ENCODE measurements around the gene DDX25.
A peak's percentile ranks its signal among the peaks of the same experiment; 100 is the strongest.

Gene DDX25

DNA sequence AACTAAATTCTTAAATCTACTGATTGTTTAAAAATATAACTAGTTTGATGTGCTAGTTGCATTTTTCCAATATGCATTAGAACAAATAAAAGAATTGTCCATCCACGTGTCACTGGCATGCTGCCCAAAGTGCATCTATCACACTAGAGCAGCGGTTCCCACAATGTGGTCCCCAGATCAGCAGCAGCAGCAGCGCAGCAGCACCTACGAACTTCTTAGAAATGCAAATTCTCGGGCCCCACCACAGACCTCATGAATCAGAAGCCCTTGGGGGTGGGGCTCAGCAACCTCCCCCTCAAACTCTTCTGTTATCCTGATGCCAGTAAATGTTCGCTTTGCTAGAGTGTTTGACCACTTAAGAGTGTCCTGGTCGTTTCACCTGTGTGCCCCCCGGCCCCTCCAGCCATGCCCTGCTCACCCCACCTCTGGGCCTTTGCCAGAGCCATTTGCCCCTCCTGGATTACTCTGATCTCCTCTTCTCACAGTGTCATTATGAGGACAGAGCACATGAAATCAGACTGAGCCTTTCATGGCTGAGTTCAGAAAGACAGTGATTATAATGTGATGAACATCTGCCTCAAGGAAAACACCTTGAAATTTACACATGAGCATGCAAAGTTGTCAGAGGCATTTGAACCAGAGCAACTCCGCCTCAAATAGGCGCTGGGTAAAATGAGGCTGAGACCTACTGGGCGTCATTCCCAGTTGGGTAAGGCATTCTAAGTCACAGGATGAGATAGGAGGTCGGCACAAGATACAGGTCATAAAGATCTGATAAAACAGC lies 28.9 kb downstream of the DDX25 start:
- no peak for DNase-seq (ENCODE audit: insufficient read length, low spot score)

DNA sequence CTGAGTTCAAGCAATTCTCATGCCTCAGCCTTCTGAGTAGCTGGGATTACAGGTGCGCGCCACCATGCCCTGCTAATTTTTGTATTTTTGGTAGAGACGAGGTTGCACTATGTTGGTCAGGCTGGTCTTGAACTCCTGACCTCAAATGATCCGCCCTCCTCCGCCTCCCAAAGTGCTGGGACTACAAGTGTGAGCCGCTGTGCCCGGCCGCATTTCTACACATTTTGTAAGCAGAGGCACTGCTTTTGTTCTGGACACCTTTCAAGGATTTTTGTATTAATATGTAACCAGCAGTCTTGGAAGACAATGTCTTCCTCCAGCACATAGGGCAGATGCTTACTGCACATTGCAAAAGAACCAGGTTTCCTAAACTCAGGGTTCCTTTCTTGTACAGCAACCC lies 30.2 kb downstream of the DDX25 start:
- FAIRE-seq = no peak
- DNase-seq (ENCODE audit: insufficient read length, low spot score) = no peak

More for the DNA sequence above, 28.9 kb downstream of the DDX25 start:
- FAIRE-seq = no peak

DNA sequence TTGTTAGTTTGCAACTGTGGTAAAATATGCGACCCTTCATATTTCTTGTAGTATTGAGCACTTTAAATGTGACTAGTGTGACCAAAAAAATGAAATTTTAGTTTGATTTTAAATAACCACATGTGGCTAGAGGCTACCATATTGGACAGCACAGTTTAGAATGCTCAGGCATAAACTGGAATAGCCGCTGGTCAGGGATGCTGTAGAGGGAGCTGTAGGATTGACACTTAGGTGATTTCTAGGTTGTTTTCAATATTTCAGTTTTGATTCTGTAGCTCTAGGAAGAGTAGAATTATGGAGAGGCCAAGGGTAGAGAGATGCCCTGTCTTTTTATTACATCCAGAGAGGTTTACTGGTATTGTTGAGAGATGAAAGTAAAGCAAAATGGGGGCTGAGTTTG lies 30.7 kb downstream of the DDX25 start:
- DNase-seq (ENCODE audit: insufficient read length, low spot score) = no peak
- no peak for FAIRE-seq

DNA sequence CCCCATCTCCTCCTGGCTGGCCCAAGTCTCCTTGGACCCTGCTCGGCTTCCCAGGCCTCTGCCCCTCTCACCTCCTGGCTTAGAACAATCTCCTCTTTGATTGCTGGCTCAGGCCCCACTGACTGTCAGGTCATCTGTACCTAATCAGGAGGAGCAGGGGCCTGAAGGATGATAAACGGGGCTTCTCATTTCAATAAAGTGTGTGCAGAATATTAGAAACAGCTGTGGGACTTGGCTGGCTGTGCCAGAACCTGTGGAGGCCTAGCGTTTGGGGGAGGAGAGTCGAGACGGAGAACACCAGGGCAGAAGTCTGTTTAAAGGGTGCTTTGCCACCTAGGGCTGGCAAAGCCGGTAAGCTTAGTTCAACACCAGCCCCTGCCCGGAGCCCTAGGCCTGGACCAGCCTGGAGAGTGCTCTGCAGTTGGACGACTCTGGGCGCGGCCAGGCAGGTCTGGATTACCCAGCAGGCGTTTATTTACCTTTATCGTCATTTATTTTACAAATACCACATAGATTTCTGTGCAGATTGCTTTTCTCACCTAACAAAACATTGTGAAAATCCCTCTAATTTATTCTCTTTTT lies 31.4 kb downstream of the DDX25 start:
- DNase-seq (ENCODE audit: insufficient read length, low spot score) = no peak

DNA sequence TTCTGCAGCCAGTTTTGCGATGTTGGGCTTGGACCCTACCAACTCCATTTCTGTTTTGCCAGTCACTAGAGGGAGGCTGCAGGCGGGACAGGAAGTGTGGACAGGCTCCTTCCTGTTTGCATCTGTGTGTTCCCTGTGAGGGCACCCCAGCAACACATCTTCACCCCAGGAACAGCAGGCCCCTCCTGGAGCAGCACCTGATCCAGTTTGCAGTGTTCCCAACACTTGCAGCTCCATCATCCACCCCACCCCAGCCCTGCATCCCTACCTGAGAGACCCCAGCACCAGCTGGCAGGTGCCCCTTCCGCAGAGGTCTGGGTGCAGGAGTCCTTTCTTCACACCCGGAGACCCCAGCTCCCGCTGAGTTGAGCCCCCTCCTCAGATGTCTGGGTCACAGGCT lies 34.1 kb downstream of the DDX25 start:
- no peak for DNase-seq (ENCODE audit: insufficient read length, low spot score)
- FAIRE-seq = no peak

More for the DNA sequence above, 31.4 kb downstream of the DDX25 start:
- FAIRE-seq = no peak

DNA sequence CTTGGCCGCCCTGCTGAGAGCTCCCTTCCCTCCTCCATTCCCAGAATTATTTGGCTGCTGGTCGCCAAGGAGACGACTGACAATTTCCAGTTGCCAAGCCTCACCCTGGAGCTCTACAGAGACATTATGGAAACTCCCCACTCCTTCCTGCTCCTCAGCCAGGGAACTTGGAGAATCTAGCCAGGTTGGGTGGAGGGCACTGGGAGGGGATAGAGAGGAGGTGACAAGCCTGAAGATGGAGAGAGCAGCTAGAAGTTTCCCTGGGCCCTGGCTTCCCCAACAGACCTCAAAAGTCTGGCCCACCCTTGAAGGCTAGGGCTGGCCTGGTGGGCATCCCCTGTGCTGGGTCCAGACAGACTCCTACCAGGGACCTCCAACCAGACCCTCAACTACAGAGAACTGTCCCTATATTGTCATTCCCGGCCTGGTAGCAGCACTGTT lies 34.8 kb downstream of the DDX25 start:
- DNase-seq (ENCODE audit: insufficient read length, low spot score) = no peak
- no peak for FAIRE-seq

DNA sequence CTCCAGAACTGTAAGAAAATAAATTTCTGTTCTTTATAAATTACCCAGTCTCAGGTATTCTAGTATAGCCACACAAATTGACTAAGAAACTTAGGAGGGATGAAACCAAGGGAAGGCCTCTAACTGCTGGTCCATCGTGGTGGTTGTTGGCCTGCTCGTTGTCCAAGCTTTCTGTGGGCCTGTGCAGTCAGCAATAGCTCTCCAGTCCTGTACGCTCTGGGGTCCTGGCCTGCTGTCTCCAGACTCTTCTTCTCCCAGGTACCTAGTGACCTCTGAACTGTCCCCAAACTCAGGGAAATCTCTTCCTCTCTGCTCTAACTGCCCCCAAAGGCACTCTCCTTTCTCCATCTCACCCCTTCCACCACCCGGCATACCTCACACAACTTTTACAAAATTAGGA lies 35.8 kb downstream of the DDX25 start:
- FAIRE-seq (no peak), DNase-seq (ENCODE audit: insufficient read length, low spot score) (no peak)

DNA sequence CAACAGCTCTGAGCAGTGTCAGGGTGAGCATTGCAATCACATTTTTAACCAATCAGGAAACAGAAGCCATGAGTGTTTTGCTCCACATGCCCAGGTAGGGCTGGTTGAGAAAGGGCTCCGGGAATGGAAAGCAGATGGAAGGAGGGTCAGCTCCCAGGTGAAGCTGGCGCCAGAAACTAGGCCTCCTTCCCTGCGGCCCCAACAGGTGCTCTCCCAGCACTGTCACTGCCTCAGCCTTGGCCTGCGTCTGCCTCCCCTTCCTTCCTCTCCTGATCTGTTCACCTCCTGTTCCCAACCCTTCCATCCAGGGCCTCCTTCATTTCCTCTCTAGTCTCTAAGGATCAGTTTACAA lies 36.9 kb downstream of the DDX25 start:
- no peak for DNase-seq (ENCODE audit: insufficient read length, low spot score)
- no peak for FAIRE-seq

DNA sequence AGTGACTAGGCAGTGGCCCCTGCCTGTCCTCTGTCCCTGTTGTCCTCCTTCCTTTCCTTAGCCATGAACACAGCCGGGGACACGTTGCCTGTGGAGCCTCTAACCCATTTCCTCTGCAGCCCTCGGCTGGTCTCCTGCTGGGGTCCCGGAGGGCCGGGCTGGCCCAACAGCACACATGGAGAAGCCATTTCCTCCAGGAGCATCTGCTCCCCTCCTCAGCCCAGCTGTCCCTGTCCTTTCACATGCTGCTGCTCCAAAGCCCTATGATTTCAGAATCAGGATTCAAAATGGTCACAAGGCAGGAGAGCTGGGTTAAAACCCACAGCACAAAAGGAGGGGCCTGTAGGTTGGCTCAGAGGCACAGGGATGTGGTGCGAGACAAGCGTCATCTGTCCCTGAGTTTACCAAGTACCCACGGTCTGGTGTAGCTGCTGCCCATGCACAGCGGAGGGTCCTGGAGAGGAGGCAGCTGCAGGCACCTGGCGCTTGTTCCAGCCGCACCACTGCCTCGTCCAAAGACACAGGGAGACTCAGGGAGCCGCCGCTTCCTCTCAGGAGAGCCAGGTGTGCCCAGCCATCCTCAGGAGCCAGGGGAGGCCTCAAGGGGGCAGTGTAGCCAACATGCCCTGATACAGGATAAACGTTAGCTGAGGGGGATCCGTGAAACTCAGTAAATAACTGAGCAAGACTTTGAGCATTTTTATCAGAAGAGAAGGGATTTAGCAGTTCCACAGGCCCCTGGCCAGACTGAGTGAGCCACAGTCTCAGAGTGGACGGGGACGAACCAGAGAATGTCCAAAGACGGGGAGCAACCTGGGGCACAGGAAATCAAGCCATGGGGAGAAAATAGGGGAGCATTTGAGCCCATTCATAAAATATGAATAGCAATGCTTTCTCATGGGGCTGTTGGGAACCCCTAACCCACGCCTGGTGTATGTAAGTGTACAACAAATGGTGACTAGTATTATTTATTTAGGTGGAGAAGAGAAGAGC lies 37.6 kb downstream of the DDX25 start:
- FAIRE-seq = no peak
- DNase-seq (ENCODE audit: insufficient read length, low spot score) = peak; percentile 36

DNA sequence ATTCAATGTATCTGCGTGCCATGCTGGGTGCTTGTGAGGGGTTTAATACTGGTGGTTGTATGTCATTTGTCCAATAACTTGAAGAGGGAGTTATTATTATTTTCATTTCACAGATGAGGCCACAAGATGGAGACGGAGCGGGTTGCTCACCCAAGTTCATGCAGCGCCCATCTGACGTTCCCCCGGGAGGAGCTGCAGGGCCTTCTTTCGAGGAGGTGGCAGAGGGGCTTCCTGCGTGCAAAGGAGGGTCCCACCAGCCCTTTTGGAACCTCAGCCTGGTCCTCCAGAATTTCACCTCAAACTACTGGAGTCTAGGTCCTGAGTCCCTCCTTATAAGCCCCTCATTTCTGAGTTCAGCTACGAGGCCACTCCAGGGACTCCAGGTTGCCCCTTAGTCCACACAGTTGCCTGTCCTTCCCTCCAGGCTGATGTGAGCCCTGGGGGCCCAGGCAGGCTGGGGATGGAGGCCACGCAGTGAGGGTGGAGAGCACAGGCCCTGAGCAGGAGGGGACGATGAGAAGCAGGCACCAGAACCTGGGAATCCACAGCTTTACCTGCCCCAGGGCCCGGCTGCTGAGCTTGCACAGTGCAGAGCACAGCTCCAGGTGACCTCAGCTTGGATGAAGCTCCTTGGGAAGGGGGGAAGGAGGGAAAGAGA lies 38.6 kb downstream of the DDX25 start:
- DNase-seq (ENCODE audit: insufficient read length, low spot score) (no peak), FAIRE-seq (no peak)

DNA sequence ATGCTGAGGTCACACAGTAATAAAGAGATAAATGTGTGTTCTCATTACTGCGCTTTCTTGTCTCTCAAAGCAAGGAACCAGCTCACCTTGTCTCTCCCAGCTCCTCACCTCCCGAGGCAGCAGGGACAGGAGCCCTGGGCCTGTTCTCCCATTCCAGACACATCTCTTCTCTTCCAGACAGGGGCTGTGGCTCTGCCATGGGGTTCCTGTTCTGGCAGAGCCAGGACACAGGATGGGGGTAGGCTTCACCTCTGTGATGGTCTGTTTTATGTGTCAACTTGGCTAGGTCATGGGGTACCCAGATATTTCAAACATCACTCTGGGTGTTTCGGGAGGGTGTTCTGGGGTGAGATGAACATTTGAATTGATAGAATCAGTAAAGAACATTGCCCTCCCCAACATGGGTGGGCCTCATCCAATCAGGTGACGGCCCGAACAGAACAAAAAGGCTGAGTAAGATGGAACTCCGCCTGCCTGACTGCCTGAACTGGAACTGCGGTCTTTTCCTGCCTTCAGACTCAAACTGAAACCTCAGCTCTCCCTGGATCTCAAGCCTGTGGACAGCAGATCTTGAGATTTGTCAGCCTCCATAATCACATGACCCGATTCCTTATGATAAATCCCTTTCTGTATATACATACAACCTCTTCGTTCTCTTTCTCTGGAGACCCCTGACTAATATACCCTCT lies 39.5 kb downstream of the DDX25 start:
- FAIRE-seq (no peak), DNase-seq (ENCODE audit: insufficient read length, low spot score) (no peak)

DNA sequence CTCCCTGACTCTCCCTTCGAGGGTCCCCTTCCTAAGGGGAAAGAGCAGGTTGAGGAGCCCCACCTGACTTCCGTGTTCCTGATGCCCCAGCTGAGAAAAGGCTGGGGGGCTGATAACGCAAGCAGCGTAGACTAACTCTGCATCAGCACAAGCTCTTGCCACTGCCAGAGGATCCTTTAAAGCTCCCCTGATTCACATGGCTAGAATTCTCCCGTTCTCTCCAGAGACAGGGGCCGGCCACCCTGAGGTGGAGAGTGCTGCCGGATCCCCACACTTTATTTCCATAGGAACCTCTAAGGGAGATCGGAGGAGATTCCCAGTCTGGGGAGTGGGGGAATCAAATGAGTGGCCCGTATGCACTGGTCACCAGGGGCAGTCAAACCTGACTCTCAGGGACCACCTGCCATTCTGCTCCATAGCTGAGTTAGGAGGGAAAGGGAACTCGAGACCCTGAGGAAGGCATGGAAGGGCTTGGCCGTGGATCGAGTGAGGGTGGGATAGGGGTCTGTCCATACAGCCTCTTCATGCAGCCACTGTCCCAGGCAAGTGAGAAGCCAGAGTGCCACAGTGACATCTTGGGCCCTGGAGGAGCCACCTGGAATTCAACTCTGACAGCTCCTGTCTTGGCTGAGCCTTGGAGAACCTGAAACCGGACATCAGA lies 40.2 kb downstream of the DDX25 start:
- DNase-seq (ENCODE audit: insufficient read length, low spot score) (no peak), FAIRE-seq (no peak)

DNA sequence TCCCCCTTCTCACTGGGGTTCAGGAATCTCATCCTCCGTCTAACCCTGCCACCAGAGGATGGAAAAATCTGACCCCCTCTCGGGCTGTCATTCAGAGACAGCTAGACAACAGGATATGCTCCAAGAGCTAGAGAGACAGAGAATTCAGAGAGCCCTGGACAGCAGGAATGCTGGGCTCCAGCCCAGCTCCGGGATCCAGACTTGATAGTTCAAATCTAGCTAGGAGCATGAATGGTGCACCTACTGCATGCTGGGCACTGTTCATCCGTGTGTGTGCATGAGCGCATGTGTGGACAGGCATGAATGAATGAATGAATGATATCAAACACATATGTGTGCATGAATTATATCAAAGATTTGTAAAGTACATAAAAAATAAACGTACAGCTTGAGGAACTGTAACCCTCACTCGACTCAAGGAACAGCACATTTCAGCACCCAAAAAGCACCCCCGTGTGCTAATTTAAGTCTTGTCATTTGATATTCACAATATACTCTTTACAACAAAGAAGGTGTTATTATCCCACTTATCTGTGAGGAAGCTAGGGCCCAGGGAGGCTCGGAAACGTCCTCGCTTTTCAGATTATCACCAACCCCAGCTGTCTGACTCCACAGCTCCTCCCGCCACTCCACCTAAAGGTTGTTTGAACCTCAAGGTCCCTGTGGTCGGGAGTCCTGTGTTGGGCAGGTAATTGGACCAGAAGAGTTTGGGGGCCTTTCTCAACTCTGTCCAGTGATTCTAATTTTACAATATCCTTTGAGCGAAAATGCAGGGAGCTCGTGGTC lies 40.9 kb downstream of the DDX25 start:
- FAIRE-seq (no peak), DNase-seq (ENCODE audit: insufficient read length, low spot score) (no peak)

DNA sequence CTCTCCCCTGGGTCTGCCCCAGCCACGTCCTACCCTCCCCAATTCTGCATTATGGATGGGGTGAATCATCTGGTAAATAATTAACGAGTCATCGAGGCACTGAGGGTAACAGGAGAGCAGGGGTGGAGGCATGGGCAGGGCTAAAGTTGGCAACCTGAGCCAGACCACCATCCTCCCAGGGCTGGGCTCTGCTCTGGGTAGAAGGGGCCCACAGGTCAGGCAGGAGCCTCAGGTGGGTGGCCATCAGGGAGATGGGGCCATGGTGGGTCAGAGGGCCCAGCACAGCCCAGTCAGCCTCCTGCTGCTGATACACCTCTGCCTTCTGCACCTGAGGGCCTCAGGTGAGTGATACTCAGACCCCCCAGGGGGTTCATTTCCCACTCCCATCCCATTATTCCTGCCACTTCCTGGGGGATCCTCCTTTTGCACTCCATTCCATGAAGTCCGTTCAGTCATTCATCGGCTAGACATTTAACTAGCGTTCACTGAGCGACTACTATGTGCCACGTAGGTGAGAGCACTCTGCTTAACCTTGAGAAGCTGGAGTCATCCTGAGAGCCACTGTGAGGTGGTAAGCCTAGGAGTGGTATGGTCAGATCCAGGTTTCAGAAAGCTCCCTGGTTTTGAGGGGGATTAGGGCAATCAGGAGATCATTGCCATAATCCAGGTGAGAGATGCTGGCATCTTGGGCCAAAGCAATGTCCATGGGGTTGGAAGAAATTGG lies 41.7 kb downstream of the DDX25 start, which contains the start of gene VSIG10L2:
VSIG10L2 (plus strand) TSS at position 248 of the 724 bp plus-strand sequence; CDS start at position 260, 12 bp downstream.
- no peak for DNase-seq (ENCODE audit: insufficient read length, low spot score)
- FAIRE-seq = no peak

DNA sequence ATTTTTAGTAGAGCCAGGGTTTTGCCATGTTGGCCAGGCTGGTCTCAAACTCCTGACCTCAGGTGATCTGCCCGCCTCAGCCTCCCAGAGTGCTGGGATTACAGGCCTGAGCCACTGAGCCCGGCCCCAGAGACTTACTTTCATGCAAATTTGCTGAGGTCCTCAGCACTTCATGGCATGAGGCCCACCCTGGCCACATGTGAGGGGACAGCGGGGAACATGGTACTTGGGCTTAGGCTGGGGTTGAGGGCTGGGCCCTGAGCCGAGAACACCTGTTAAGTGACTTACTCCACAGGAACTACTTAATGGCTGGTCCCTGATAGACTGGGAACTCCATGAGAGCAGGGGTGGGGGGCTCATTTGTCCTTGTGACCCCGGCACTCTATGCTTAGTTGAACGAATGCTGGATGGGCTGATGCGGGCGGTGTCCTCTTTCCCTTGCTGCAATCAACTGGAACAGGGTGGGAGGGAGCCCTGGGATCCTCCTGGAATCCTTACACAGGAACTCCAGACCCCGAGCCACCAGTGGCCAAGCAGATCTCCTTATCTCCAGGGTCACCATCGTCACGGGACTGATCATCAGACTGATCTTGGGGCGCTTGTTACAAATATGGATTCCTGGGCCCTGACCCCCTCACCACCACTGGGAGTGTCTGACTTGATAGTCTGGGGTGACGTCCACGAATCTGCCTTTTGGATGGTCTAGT lies 42.6 kb downstream of the DDX25 start:
- DNase-seq (ENCODE audit: insufficient read length, low spot score) (no peak), FAIRE-seq (no peak)

DNA sequence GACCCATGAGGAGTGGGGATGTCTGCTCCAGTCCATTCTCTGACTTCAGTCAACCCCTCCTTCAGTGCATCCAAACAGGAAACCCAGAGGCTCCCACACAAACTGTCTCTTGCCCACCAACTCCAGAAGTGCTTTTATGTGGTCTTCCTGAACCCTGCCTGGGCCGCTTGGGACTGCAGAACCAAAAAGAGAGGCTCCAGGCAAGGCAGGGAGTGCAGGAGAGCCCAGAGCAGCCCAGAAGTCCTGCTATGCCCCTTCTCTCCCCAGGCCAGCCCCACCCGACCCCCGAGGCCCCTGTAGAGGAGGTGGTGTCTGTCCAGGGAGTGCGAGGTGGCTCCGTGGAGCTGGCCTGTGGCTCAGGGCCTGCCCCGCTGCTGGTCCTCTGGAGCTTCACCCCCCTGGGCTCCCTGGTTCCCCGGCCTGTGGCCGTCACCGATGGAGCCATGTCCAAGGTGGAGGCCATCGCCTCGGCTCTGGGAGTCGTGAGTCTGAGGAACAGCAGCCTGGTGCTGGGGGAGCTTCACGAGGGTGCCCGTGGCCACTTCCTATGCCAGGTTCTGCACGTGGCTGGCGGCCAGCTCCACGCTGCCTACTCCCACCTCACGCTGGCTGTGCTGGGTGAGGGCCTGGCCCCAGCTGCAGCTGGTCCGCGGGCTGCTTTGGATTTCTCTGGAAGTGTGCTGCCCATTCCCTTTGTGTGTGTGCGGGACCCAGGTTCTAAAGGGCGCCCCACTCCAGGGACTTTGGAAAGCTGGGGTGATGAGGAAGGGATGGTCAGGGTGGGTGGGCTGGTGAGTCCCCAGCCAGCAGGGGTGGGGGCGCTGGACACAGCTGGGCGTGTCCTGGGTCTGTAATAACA lies 43.3 kb downstream of the DDX25 start:
- FAIRE-seq (no peak), DNase-seq (ENCODE audit: insufficient read length, low spot score) (no peak)
